Sciatic nerve (tissue), 1 donor: ENCODE results near the gene G6PD. TPM values are rescaled to one million over a fixed set of nuclear protein-coding genes. Genes with fewer than 3 reads are reported as not detected.

Experiments
- total RNA-seq: library from RNA; stranded (reverse); fragmentation: NEBNext Ultra II Directional; extraction: Animal tissue kit (Norgen Biotek cat#: 25700); gene quantifications from one replicate; pipeline ENCODE4 v1.2.1, GENCODE V29; 2021
- donor health status: DM: no; HTN: no; CAD: no.

G6PD gene
- total RNA-seq, 1 donor from 2014 or later: 50.4 TPM

Other genes starting within 250 kb of the G6PD start
- gene FLNA, start 172.2 kb downstream of the G6PD start, total RNA-seq: 1,228 TPM
- 61.5 TPM for gene EMD, start 167.6 kb downstream of the G6PD start, total RNA-seq
- gene RPL10, start 148.5 kb downstream of the G6PD start, total RNA-seq: 2,095 TPM
- 18.4 TPM for gene DNASE1L1, start 137.6 kb downstream of the G6PD start, total RNA-seq
- gene TAFAZZIN, start 135.3 kb downstream of the G6PD start, total RNA-seq: 56.7 TPM
- gene ATP6AP1, start 118.2 kb downstream of the G6PD start, total RNA-seq: 59.1 TPM
- 177 TPM for gene GDI1, start 109.7 kb downstream of the G6PD start, total RNA-seq
- 51.1 TPM for gene FAM50A, start 102.7 kb downstream of the G6PD start, total RNA-seq
- 73.0 TPM for gene PLXNA3, start 88.6 kb downstream of the G6PD start, total RNA-seq
- gene LAGE3, start 67.6 kb downstream of the G6PD start, total RNA-seq: 10.6 TPM
- gene UBL4A, start 60.2 kb downstream of the G6PD start, total RNA-seq: 29.4 TPM
- gene SLC10A3, start 56.2 kb downstream of the G6PD start, total RNA-seq: 17.7 TPM
- gene FAM3A, start 30.6 kb downstream of the G6PD start, total RNA-seq: 40.3 TPM
- 25.2 TPM for gene IKBKG, start 774 bp upstream of the G6PD start, total RNA-seq
- gene CTAG1A, start 38.3 kb upstream of the G6PD start, total RNA-seq: not detected
- gene CTAG1B, start 72.4 kb upstream of the G6PD start, total RNA-seq: not detected
- not detected for gene CTAG2, start 106.7 kb upstream of the G6PD start, total RNA-seq
- gene GAB3, start 204.2 kb upstream of the G6PD start, total RNA-seq: 7.6 TPM
- gene DKC1, start 216.0 kb upstream of the G6PD start, total RNA-seq: 27.9 TPM